Chondrocyte (in vitro differentiated cells): ENCODE measurements around the gene CLEC16A. TPM values are rescaled to one million over a fixed set of nuclear protein-coding genes. Genes with fewer than 3 reads are reported as not detected.

Source experiments
- DNase-seq: peaks from one replicate; pipeline ENCODE4 v3.0.0; 2021; ENCODE audit warnings: mixed read lengths, low spot score
- H3K27ac Mint-ChIP-seq: one replicate; pipeline ENCODE4 v1.8.0; 2021; ENCODE audit warnings: mild to moderate bottlenecking, moderate library complexity, mixed read lengths; ENCODE audit not compliant: unreplicated experiment
- H3K27me3 Mint-ChIP-seq: 2 replicates; pipeline ENCODE4 v1.8.0; 2021; ENCODE audit warnings: low read depth, mixed read lengths
- H3K36me3 Mint-ChIP-seq: 2 replicates; pipeline ENCODE4 v1.8.0; 2021; ENCODE audit warnings: low read depth, mixed read lengths
- H3K4me1 Mint-ChIP-seq: 2 replicates; pipeline ENCODE4 v1.8.0; 2021; ENCODE audit warnings: low read depth, mild to moderate bottlenecking, mixed read lengths
- H3K4me3 Mint-ChIP-seq: one replicate; pipeline ENCODE4 v1.8.0; 2021; ENCODE audit warnings: mild to moderate bottlenecking, moderate library complexity, mixed read lengths; ENCODE audit not compliant: unreplicated experiment
- H3K9me3 Mint-ChIP-seq: 2 replicates; pipeline ENCODE4 v1.8.0; 2021; ENCODE audit warnings: low read depth, mixed read lengths
- total RNA-seq: library from RNA; stranded (reverse); gene quantifications from 3 replicates; pipeline ENCODE4 v1.2.1, GENCODE V29; 2021
- TF ChIP-seq, protein P1 (sequence below): fragments of 200-600 bp; sonication (generic); IDR thresholded peaks from 2 replicates; pipeline ENCODE4 v1.5.0; 2021; ENCODE audit warnings: antibody characterized with exemption, mild to moderate bottlenecking, moderate library complexity

The CLEC16A gene
- total RNA-seq, 1 donor from 2014 or later = 17.9 TPM

DNA sequence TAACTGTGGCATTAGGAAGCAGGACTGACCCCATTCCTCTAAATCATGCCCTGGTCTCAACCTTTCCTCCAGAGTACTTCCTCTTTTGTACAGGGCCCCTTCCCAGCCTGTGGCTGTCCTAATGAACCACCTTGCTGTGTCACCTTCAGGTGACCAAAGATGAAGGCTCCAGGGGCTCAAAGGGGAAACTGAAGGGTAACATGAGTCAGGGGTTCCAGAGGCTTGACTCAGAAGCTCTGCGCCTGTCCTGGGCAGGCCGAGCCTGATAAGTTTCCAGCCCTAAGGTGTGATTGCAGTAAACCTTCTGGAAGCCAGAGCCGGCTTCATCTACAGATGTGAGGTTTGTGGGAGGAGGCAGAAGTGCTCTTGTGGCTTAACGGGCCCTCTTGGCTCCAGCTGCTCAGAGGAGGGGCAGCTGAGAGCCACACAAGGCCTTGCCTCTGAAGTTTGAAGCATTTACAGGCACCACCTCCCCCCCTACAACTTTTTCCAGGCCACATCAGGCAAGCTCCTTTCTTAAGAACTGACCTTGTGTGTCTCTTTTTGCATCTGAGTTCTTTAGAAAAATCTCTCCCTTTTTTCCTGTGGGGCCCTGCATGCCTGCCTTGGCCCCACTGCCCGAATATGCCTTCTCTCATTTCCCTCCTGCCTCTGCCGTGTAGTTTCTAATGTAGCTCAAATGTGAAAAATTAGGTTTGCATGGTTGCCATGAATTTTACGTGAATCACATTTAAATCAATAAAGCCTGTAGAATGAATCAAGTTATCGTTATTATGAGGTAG, 149.9 kb downstream of the CLEC16A start:
- Mint-ChIP-seq H3K9me3 (no peaks in the 10 kb centered on the region), H3K27me3 (no peaks in the 10 kb centered on the region), H3K4me3 (no peak overlapping the region), H3K27ac (no peak overlapping the region), H3K4me1 (peaks cover 26% of the 10 kb centered on the region), H3K36me3 (peaks cover 11% of the 10 kb centered on the region)
- DNase-seq = no peak
- TF ChIP-seq, protein P1, sequence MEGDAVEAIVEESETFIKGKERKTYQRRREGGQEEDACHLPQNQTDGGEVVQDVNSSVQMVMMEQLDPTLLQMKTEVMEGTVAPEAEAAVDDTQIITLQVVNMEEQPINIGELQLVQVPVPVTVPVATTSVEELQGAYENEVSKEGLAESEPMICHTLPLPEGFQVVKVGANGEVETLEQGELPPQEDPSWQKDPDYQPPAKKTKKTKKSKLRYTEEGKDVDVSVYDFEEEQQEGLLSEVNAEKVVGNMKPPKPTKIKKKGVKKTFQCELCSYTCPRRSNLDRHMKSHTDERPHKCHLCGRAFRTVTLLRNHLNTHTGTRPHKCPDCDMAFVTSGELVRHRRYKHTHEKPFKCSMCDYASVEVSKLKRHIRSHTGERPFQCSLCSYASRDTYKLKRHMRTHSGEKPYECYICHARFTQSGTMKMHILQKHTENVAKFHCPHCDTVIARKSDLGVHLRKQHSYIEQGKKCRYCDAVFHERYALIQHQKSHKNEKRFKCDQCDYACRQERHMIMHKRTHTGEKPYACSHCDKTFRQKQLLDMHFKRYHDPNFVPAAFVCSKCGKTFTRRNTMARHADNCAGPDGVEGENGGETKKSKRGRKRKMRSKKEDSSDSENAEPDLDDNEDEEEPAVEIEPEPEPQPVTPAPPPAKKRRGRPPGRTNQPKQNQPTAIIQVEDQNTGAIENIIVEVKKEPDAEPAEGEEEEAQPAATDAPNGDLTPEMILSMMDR = no peak

DNA sequence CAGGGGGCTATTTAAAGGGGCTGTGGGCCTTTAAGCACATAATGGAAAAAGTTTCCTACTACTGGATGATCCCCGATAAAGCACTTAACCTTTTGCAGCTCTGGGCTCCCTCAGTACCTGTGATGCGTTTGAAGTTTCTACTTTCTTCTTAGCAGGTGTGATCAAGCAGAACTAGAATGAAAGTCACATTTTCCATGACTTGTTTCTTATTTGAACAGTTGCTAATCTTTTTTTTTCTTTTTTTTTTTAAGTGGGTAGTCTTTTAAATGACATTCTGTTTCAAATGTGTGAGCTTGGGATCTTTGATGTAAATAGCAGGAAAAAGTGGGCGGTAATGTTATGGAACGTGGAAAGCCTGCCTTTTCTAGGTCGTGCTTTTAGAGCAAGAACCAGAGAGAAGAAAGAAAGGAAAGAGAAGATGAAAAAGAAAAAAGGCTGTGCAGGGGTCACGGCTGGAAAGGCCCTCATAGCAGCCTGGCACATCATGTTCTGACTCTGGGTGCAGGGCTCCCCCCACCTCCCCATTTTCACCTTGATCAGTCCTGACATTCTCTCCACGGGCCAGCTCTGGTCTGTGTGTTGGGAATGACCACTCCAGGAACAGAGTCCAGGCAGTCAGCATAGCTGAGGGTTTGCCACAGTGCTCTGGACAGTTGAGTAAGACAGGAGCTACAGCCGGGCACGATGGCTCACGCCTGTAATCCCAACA, 150.6 kb downstream of the CLEC16A start:
- H3K9me3 Mint-ChIP-seq = no peaks in the 10 kb centered on the region
- H3K4me1 Mint-ChIP-seq = peaks cover 29% of the 10 kb centered on the region
- DNase-seq = no peak
- peaks cover 9% of the 10 kb centered on the region for H3K36me3 Mint-ChIP-seq
- H3K27ac Mint-ChIP-seq = no peak overlapping the region
- H3K27me3 Mint-ChIP-seq = no peaks in the 10 kb centered on the region
- H3K4me3 Mint-ChIP-seq = no peak overlapping the region
- TF ChIP-seq, protein P1 = no peak

- DNase-seq = no peak
- H3K4me1 Mint-ChIP-seq = peaks cover 36% of the 10 kb centered on the region
- H3K4me3 Mint-ChIP-seq = no peak overlapping the region
- TF ChIP-seq, protein P1 = no peak
- H3K9me3 Mint-ChIP-seq = no peaks in the 10 kb centered on the region
- H3K27me3 Mint-ChIP-seq = no peaks in the 10 kb centered on the region
- H3K27ac Mint-ChIP-seq = no peak overlapping the region
- H3K36me3 Mint-ChIP-seq = peaks cover 9% of the 10 kb centered on the region
Observed at GRCh38 chr16:11095935-11096334, 151.6 kb downstream of the CLEC16A start.

DNA sequence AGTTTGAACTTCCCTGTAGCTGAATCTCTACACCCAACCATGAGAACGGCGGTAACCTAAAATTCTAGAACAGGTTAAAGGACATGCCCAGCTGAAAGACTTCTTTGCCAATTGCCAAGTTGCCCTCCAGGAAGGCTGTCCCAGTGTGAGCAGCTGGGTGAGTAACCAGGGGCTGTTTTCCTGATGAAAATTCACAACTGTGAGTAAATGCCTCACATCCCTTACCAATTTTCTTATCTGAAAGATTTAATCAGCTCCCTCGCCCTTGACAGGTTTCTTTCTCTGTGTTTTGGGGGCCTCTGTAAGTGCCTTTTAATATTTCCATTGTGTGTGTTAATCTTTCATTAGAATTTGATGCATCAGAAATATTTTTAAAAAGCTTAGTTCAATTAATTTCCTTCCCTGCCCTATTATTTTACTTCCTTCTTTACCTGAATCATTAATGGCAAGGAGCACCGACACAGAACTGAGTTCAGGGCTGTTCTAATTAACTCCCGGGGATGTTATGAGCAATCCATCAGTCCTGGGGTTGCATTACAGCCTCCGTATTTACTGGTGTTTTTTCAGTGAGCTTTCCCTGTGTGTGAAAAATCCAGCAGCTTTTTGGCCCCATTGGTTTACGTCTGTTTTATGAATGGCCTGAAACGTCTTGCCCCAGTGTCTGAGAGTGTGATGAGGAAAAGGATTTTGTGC, 152.9 kb downstream of the CLEC16A start:
- TF ChIP-seq, protein P1 = no peak
- H3K4me1 Mint-ChIP-seq = peaks cover 44% of the 10 kb centered on the region
- no peak overlapping the region for H3K4me3 Mint-ChIP-seq
- no peak for DNase-seq
- H3K27me3 Mint-ChIP-seq = no peaks in the 10 kb centered on the region
- H3K9me3 Mint-ChIP-seq = no peaks in the 10 kb centered on the region
- peaks cover 12% of the 10 kb centered on the region for H3K36me3 Mint-ChIP-seq
- H3K27ac Mint-ChIP-seq = no peak overlapping the region

GRCh38 chr16:11097787-11098167, 153.4 kb downstream of the CLEC16A start:
- Mint-ChIP-seq H3K4me3 (no peak overlapping the region), H3K36me3 (peaks cover 10% of the 10 kb centered on the region), H3K4me1 (peaks cover 44% of the 10 kb centered on the region), H3K27ac (no peak overlapping the region), H3K9me3 (no peaks in the 10 kb centered on the region), H3K27me3 (no peaks in the 10 kb centered on the region)
- TF ChIP-seq, protein P1 = no peak
- DNase-seq = peak; percentile 84
